H9 (cell line): ENCODE measurements around the gene CCDC185. TPM values are rescaled to one million over a fixed set of nuclear protein-coding genes. Genes with fewer than 3 reads are reported as not detected.

Experiments used
- DNase-seq: peaks from one replicate; pipeline ENCODE4 v3.0.0-alpha.2; 2017
- H2AFZ ChIP-seq: one replicate; pipeline ENCODE4 v1.6.1; 2013; ENCODE audit warnings: mild to moderate bottlenecking, low read length, control low read depth, moderate library complexity
- H2AK5ac ChIP-seq: 2 replicates; pipeline ENCODE4 v1.6.1; 2013; ENCODE audit warnings: low read length, control low read depth, mixed read lengths; ENCODE audit not compliant: insufficient read length
- H2BK120ac ChIP-seq: one replicate; pipeline ENCODE4 v1.6.1; 2013; ENCODE audit warnings: low read depth, mild to moderate bottlenecking, low read length, control low read depth, inconsistent platforms; ENCODE audit not compliant: poor library complexity, severe bottlenecking
- H2BK12ac ChIP-seq: 2 replicates; pipeline ENCODE4 v1.6.1; 2013; ENCODE audit warnings: low read length, control low read depth, mixed read lengths, low read depth; ENCODE audit not compliant: insufficient read length
- H2BK15ac ChIP-seq: 2 replicates; pipeline ENCODE4 v1.6.1; 2013; ENCODE audit warnings: low read depth, low read length, control low read depth
- H2BK20ac ChIP-seq: one replicate; pipeline ENCODE4 v1.6.1; 2013; ENCODE audit warnings: low read depth, mild to moderate bottlenecking, low read length, control low read depth, inconsistent platforms; ENCODE audit not compliant: poor library complexity, severe bottlenecking
- H2BK5ac ChIP-seq: 2 replicates; pipeline ENCODE4 v1.6.1; 2013; ENCODE audit warnings: low read length, control low read depth, mixed read lengths; ENCODE audit not compliant: insufficient read length
- H3K14ac ChIP-seq: 2 replicates; pipeline ENCODE4 v1.6.1; 2013; ENCODE audit warnings: low read length, control low read depth; ENCODE audit not compliant: insufficient read depth
- H3K18ac ChIP-seq: 2 replicates; pipeline ENCODE4 v1.6.1; 2013; ENCODE audit warnings: low read depth, mild to moderate bottlenecking, mixed read lengths, low read length, control low read depth; ENCODE audit not compliant: insufficient read length
- H3K23ac ChIP-seq: 2 replicates; pipeline ENCODE4 v1.6.1; 2013; ENCODE audit warnings: low read length, control low read depth, mixed read lengths, low read depth; ENCODE audit not compliant: insufficient read length
- H3K23me2 ChIP-seq: 2 replicates; pipeline ENCODE4 v1.6.1; 2013; ENCODE audit warnings: low read depth, mild to moderate bottlenecking, mixed read lengths, low read length, control low read depth; ENCODE audit not compliant: insufficient read length, poor library complexity, severe bottlenecking
- H3K27ac ChIP-seq: 2 replicates; pipeline ENCODE4 v1.5.1; 2013; ENCODE audit warnings: low read length, control low read depth, mixed read lengths, low read depth; ENCODE audit not compliant: insufficient read length
- H3K27me3 ChIP-seq: 2 replicates; pipeline ENCODE4 v1.6.1; 2013; ENCODE audit warnings: low read length, control low read depth, inconsistent platforms; ENCODE audit not compliant: insufficient read depth
- H3K4ac ChIP-seq: 2 replicates; pipeline ENCODE4 v1.6.1; 2013; ENCODE audit warnings: low read depth, mild to moderate bottlenecking, control low read depth, inconsistent platforms, low read length, moderate library complexity
- H3K4me1 ChIP-seq: 2 replicates; pipeline ENCODE4 v1.6.1; 2013; ENCODE audit warnings: low read length, control low read depth, inconsistent platforms; ENCODE audit not compliant: insufficient read depth
- H3K4me2 ChIP-seq: 2 replicates; pipeline ENCODE4 v1.6.1; 2013; ENCODE audit warnings: low read length, control low read depth, mixed read lengths; ENCODE audit not compliant: insufficient read length, insufficient read depth
- H3K56ac ChIP-seq: 2 replicates; pipeline ENCODE4 v1.6.1; 2013; ENCODE audit warnings: low read depth, mild to moderate bottlenecking, mixed read lengths, low read length, control low read depth; ENCODE audit not compliant: insufficient read length
- H3K79me1 ChIP-seq: 2 replicates; pipeline ENCODE4 v1.6.1; 2013; ENCODE audit warnings: low read depth, mild to moderate bottlenecking, moderate library complexity, low read length, control low read depth, inconsistent platforms; ENCODE audit not compliant: insufficient read depth, poor library complexity, severe bottlenecking
- H3K79me2 ChIP-seq: 2 replicates; pipeline ENCODE4 v1.6.1; 2013; ENCODE audit warnings: low read length, control low read depth, inconsistent platforms; ENCODE audit not compliant: insufficient read depth
- H3K9ac ChIP-seq: 2 replicates; pipeline ENCODE4 v1.6.1; 2013; ENCODE audit warnings: low read length, control low read depth, mixed read lengths; ENCODE audit not compliant: insufficient read length; ENCODE audit errors: extremely low read depth
- H3K9me3 ChIP-seq: one replicate; pipeline ENCODE4 v1.6.1; 2013; ENCODE audit warnings: low read depth, low read length, inconsistent platforms; ENCODE audit not compliant: control insufficient read depth
- H3T11ph ChIP-seq: one replicate; pipeline ENCODE4 v1.6.1; 2013; ENCODE audit warnings: mild to moderate bottlenecking, low read length, control low read depth, inconsistent platforms
- H4K20me1 ChIP-seq: one replicate; pipeline ENCODE4 v1.6.1; 2013; ENCODE audit not compliant: control insufficient read depth, insufficient read length, insufficient read depth
- H4K5ac ChIP-seq: 2 replicates; pipeline ENCODE4 v1.6.1; 2013; ENCODE audit warnings: low read depth, mild to moderate bottlenecking, mixed read lengths, low read length, control low read depth; ENCODE audit not compliant: insufficient read length
- H4K8ac ChIP-seq: replicated peaks from 2 replicates; pipeline ENCODE4 v1.6.1; 2013; ENCODE audit warnings: low read length, control low read depth, mixed read lengths, low read depth; ENCODE audit not compliant: insufficient read length
- H4K91ac ChIP-seq: 2 replicates; pipeline ENCODE4 v1.6.1; 2013; ENCODE audit warnings: low read depth, mild to moderate bottlenecking, moderate library complexity, mixed read lengths, low read length, control low read depth; ENCODE audit not compliant: insufficient read length
- H3K27ac Mint-ChIP-seq, 3 experiments: 2 replicates in 2 of 3; 3 replicates in 1 of 3; pipeline ENCODE4 v1.8.0; 2020 to 2021; ENCODE audit warnings: mixed read lengths in 3 of 3, mild to moderate bottlenecking in 1 of 3, moderate library complexity in 1 of 3
- H3K27me3 Mint-ChIP-seq: 2 replicates; pipeline ENCODE4 v1.8.0; 2021; ENCODE audit warnings: low read depth, mild to moderate bottlenecking, moderate library complexity, mixed read lengths
- H3K36me3 Mint-ChIP-seq, 3 experiments: 2 replicates in 2 of 3; 3 replicates in 1 of 3; pipeline ENCODE4 v1.8.0; 2020 to 2021; ENCODE audit warnings: low read depth in 3 of 3, mixed read lengths in 3 of 3; ENCODE audit not compliant: insufficient read depth in 1 of 3
- H3K4me1 Mint-ChIP-seq, 2 experiments: 2 replicates each; pipeline ENCODE4 v1.8.0; 2020; ENCODE audit warnings: mixed read lengths in 2 of 2
- H3K4me3 Mint-ChIP-seq, 2 experiments: 2 replicates in 1 of 2; 3 replicates in 1 of 2; pipeline ENCODE4 v1.8.0; 2020 to 2021; ENCODE audit warnings: mild to moderate bottlenecking in 2 of 2, mixed read lengths in 2 of 2, moderate library complexity in 1 of 2
- H3K9me3 Mint-ChIP-seq, 2 experiments: 2 replicates in 1 of 2; 3 replicates in 1 of 2; pipeline ENCODE4 v1.8.0; 2020; ENCODE audit warnings: mild to moderate bottlenecking in 2 of 2, mixed read lengths in 2 of 2, moderate library complexity in 1 of 2
- CTCF ChIP-seq: fragments of 200-600 bp; sonication (generic); conservative IDR thresholded peaks from 3 replicates; pipeline ENCODE4 v1.8.0; 2021; ENCODE audit warnings: antibody characterized with exemption, mild to moderate bottlenecking
- WGBS: extraction: QIAGEN DNeasy Blood & Tissue Kit; methylation state at CpG from one replicate; pipeline ENCODE4 v1.1.7; 2013; ENCODE audit warnings: missing lambda C conversion rate, low lambda C conversion rate, mixed read lengths; ENCODE audit not compliant: insufficient read length; ENCODE audit errors: extremely low coverage; 5-methylcytosine and 5-hydroxymethylcytosine counted together
- long read RNA-seq: library from polyadenylated mRNA; unstranded; transcript quantifications from one replicate; pipeline ENCODE4 v2.0.0, GENCODE V29; 2020
- total RNA-seq: library from RNA; stranded (reverse); gene quantifications from 2 replicates; pipeline ENCODE4 v1.2.1, GENCODE V29; 2021

The CCDC185 gene
- total RNA-seq = not detected in 2 replicates
- long read RNA-seq = 0 reads

GRCh38 chr1:223393275-223394214 is at the start of gene CCDC185:
Gene CCDC185 (plus strand): TSS chr1:223393415. CDS start chr1:223393476, 61 bp downstream.
- Histone ChIP-seq H2BK5ac (no peak within 1 kb of the TSS), H3K4me2 (no peak within 1 kb of the TSS), H3T11ph (no peak within 1 kb of the TSS), H3K9me3 (no peaks in the 10 kb centered on the region), H3K4me1 (no peaks in the 10 kb centered on the region), H4K91ac (no peak within 1 kb of the TSS), H4K20me1 (no peaks in the 10 kb centered on the region), H3K14ac (no peak within 1 kb of the TSS), H3K56ac (no peak within 1 kb of the TSS), H3K18ac (no peak within 1 kb of the TSS), H2BK15ac (no peak within 1 kb of the TSS), H2BK12ac (no peak within 1 kb of the TSS), H3K9ac (no peak within 1 kb of the TSS), H4K5ac (no peak within 1 kb of the TSS), H2BK20ac (no peak within 1 kb of the TSS), H3K23ac (no peak within 1 kb of the TSS), H3K27ac (no peak within 1 kb of the TSS), H2AK5ac (no peak within 1 kb of the TSS), H3K27me3 (no peaks in the 10 kb centered on the region), H2BK120ac (no peak within 1 kb of the TSS), H3K23me2 (no peaks in the 10 kb centered on the region), H3K79me2 (no peaks in the 10 kb centered on the region), H2AFZ (no peak within 1 kb of the TSS), H3K4ac (no peak within 1 kb of the TSS), H3K79me1 (no peaks in the 10 kb centered on the region), H4K8ac (no peak within 1 kb of the TSS)
- WGBS = no CpG with 5 or more reads among the region's 73 CpGs
- Mint-ChIP-seq H3K4me3 (no peak within 1 kb of the TSS; a peak in 2 of 5 replicates), H3K27ac (no peak within 1 kb of the TSS), H3K27me3 (peaks cover 8% of the 10 kb centered on the region), H3K4me1 (peaks cover 0 to 4% of the 10 kb centered on the region in 2 experiments; a peak in 2 of 4 replicates), H3K36me3 (peaks cover 0 to 4% (median 0%) of the 10 kb centered on the region in 3 experiments; a peak in 3 of 7 replicates), H3K9me3 (peaks cover 5 to 9% of the 10 kb centered on the region in 2 experiments; a peak in 4 of 5 replicates)
- TF ChIP-seq CTCF = no peak
- DNase-seq = no peak
